Activated CD4-positive, alpha-beta T cell treated with anti-CD3 and anti-CD28 coated beads for 36 hours (primary cell): ENCODE data around the gene NTN1. TPM values are rescaled to one million over a fixed set of nuclear protein-coding genes. Genes with fewer than 3 reads are reported as not detected.

ENCODE experiments used
- ATAC-seq: fragments of 200-7000 bp; cut with Tn5 transposase; one replicate; pipeline ENCODE4 v1.10.0; 2021; ENCODE audit warnings: mild to moderate bottlenecking, moderate library complexity
- CTCF ChIA-PET: fragments of 350-600 bp; sonication (Branson Sonifier 250); formaldehyde crosslinking; loops from one replicate; lab custom pipeline; 2021; ENCODE audit warnings: antibody characterized with exemption; lab: Charles Lee
- POLR2A ChIA-PET: fragments of 350-600 bp; sonication (Branson Sonifier 250); formaldehyde crosslinking; loops from one replicate; lab custom pipeline; 2021; ENCODE audit warnings: antibody characterized with exemption, inconsistent platforms; lab: Charles Lee
- DNase-seq: peaks from one replicate; pipeline ENCODE4 v3.0.0-alpha.2; 2020
- H3K27ac Mint-ChIP-seq: one replicate; pipeline ENCODE4 v1.8.0; 2021; ENCODE audit warnings: mixed read lengths
- H3K27me3 Mint-ChIP-seq: one replicate; pipeline ENCODE4 v1.8.0; 2021; ENCODE audit warnings: mixed read lengths
- H3K36me3 Mint-ChIP-seq: one replicate; pipeline ENCODE4 v1.8.0; 2021; ENCODE audit warnings: low read depth, mixed read lengths
- H3K4me1 Mint-ChIP-seq: one replicate; pipeline ENCODE4 v1.8.0; 2021; ENCODE audit warnings: mixed read lengths
- H3K4me3 Mint-ChIP-seq: one replicate; pipeline ENCODE4 v1.8.0; 2021; ENCODE audit warnings: mild to moderate bottlenecking, moderate library complexity, mixed read lengths
- H3K9me3 Mint-ChIP-seq: one replicate; pipeline ENCODE4 v1.8.0; 2021; ENCODE audit warnings: low read depth, mixed read lengths
- intact Hi-C, 2 experiments: fragments of 100-400 bp; cut with DNase I in 1 of 2; cut with micrococcal nuclease in 1 of 2; formaldehyde crosslinking; loops; one replicate each; pipeline versions ENCODE4 v1.14.2 to v1.15.1; 2022 to 2024; cut with DNase I, micrococcal nuclease
- total RNA-seq, 2 experiments: library from RNA; stranded (reverse); gene quantifications; one replicate each; pipeline ENCODE4 v1.2.3, GENCODE V29; 2021

NTN1 gene
- total RNA-seq, 2 experiments from 2014 or later = 0.60 to 0.71 TPM

GRCh38 chr17:9205520-9206409 is 184.5 kb downstream of the NTN1 start:
- DNase-seq (no peak), ATAC-seq (no peak)
- Mint-ChIP-seq H3K4me3 (no peak overlapping the region), H3K36me3 (no peaks in the 10 kb centered on the region), H3K27ac (no peak overlapping the region), H3K9me3 (no peaks in the 10 kb centered on the region), H3K27me3 (peaks cover 7% of the 10 kb centered on the region), H3K4me1 (peaks cover 4% of the 10 kb centered on the region)
- ChIA-PET POLR2A (no interaction called here), CTCF (interaction anchor here (0.7 kb wide), 2 partner anchors 29 to 697 kb away, joined by 3 read pairs; no protein-coding TSS in a partner anchor)
- intact Hi-C loops = no loop called here

- ATAC-seq (no peak), DNase-seq (no peak)
- H3K27me3 Mint-ChIP-seq = peaks cover 7% of the 10 kb centered on the region
- ChIA-PET CTCF (interaction anchor here (0.7 kb wide), 2 partner anchors 30 to 698 kb away, joined by 3 read pairs; no protein-coding TSS in a partner anchor), POLR2A (no interaction called here)
- intact Hi-C loops = no loop called here
- H3K4me3 Mint-ChIP-seq = no peak overlapping the region
- no peaks in the 10 kb centered on the region for H3K9me3 Mint-ChIP-seq
- no peak overlapping the region for H3K27ac Mint-ChIP-seq
- H3K36me3 Mint-ChIP-seq = no peaks in the 10 kb centered on the region
- H3K4me1 Mint-ChIP-seq = peaks cover 5% of the 10 kb centered on the region
These were observed 185.0 kb downstream of the NTN1 start for GRCh38 chr17:9206410-9206703.

- peaks cover 9% of the 10 kb centered on the region for H3K4me1 Mint-ChIP-seq
- intact Hi-C loops = no loop called here
- H3K27ac Mint-ChIP-seq = no peak overlapping the region
- no peaks in the 10 kb centered on the region for H3K9me3 Mint-ChIP-seq
- POLR2A ChIA-PET = no interaction called here
- ATAC-seq = no peak
- H3K36me3 Mint-ChIP-seq = no peaks in the 10 kb centered on the region
- no peak overlapping the region for H3K4me3 Mint-ChIP-seq
- CTCF ChIA-PET = interaction anchor here (0.7 kb wide), 1 partner anchor 211 kb away, joined by 3 read pairs; no protein-coding TSS in a partner anchor
- peaks cover 7% of the 10 kb centered on the region for H3K27me3 Mint-ChIP-seq
- DNase-seq = no peak
These were observed 185.5 kb downstream of the NTN1 start for GRCh38 chr17:9206741-9207332.

DNA sequence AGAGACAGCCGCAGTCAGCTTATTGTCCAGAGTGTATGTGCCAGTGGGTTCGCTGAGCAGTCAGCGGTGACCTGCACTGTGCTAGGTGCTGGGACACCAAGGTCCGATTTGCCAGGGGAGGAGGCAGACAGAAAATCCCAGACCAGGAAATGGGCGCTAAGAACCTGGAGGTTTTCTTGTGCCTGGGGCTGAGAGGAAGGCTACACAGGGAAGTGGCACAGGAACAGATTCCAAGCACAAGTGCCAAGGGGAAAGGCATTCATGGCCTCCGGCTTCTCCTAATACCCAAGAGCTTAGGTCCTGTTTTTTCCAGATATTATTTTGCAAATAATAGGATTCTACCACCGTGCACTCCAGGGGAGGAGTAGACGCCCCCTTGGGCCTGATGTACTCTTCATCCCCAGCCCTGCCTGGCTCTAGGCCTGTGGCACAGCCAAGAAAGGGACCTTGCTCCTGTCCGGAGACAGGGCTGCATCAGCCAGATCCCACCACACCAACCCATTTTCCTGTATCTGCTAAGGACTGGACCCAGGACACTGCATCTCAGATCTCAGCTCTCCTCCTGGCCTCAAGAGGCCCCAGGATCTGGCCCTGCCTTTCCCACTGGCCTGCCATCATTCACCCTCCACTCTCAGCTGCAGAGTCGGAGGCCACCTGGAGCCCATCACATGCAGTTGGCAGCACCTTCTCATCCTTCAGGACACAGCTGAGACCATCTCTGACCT is 187.2 kb downstream of the NTN1 start:
- POLR2A ChIA-PET = interaction anchor here (0.6 kb wide), 1 partner anchor 105 kb away, joined by 3 read pairs; no protein-coding TSS in a partner anchor
- H3K4me1 Mint-ChIP-seq = peaks cover 9% of the 10 kb centered on the region

DNA sequence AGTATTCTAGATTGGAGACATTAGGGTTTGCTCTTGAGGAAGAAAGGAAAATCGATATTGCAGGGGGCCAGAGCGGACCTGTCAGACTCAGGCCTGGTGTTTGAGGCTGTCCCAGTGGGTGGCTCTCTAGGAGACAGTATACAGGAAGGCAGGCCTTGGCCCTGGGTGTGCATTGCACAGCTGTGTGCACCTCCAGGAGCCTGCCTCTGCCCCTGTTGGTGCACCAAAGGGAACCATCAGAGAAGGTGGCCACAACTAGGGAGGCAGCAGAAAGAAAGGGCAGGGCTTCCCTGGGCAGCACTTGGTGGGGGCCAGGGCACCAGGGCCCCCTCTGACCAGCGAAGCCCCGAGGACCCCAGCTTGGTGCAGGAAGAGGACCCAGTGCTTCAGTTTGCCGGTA is 188.0 kb downstream of the NTN1 start:
- ChIA-PET POLR2A (no interaction called here), CTCF (interaction anchor here (0.5 kb wide), 1 partner anchor 147 kb away, joined by 4 read pairs; no protein-coding TSS in a partner anchor)
- intact Hi-C loops = no loop called here
- Mint-ChIP-seq H3K4me3 (no peak overlapping the region), H3K36me3 (no peaks in the 10 kb centered on the region), H3K27me3 (no peaks in the 10 kb centered on the region), H3K9me3 (no peaks in the 10 kb centered on the region), H3K4me1 (peaks cover 7% of the 10 kb centered on the region), H3K27ac (no peak overlapping the region)
- ATAC-seq (no peak), DNase-seq (no peak)

More for the DNA sequence above, 187.2 kb downstream of the NTN1 start:
- H3K4me3 Mint-ChIP-seq = no peak overlapping the region
- no peak overlapping the region for H3K27ac Mint-ChIP-seq
- H3K27me3 Mint-ChIP-seq = peaks cover 5% of the 10 kb centered on the region
- no peaks in the 10 kb centered on the region for H3K9me3 Mint-ChIP-seq
- ATAC-seq (no peak), DNase-seq (no peak)
- CTCF ChIA-PET = no interaction called here
- intact Hi-C loops = no loop called here
- no peaks in the 10 kb centered on the region for H3K36me3 Mint-ChIP-seq

GRCh38 chr17:9209781-9210370 is 188.6 kb downstream of the NTN1 start:
- POLR2A ChIA-PET = no interaction called here
- Mint-ChIP-seq H3K9me3 (no peaks in the 10 kb centered on the region), H3K4me1 (peaks cover 5% of the 10 kb centered on the region), H3K4me3 (no peak overlapping the region), H3K27me3 (no peaks in the 10 kb centered on the region), H3K36me3 (no peaks in the 10 kb centered on the region), H3K27ac (no peak overlapping the region)
- CTCF ChIA-PET = interaction anchor here (0.5 kb wide), 1 partner anchor 147 kb away, joined by 4 read pairs; no protein-coding TSS in a partner anchor
- ATAC-seq (no peak), DNase-seq (no peak)
- intact Hi-C loops = no loop called here

GRCh38 chr17:9211133-9211765 is 189.9 kb downstream of the NTN1 start:
- no peak overlapping the region for H3K4me3 Mint-ChIP-seq
- H3K27ac Mint-ChIP-seq = no peak overlapping the region
- peaks cover 5% of the 10 kb centered on the region for H3K4me1 Mint-ChIP-seq
- peaks cover 8% of the 10 kb centered on the region for H3K36me3 Mint-ChIP-seq
- ChIA-PET POLR2A (no interaction called here), CTCF (no interaction called here)
- ATAC-seq = no peak
- H3K9me3 Mint-ChIP-seq = peaks cover 12% of the 10 kb centered on the region
- no peak for DNase-seq
- intact Hi-C loops = no loop called here
- no peaks in the 10 kb centered on the region for H3K27me3 Mint-ChIP-seq

- peaks cover 13% of the 10 kb centered on the region for H3K36me3 Mint-ChIP-seq
These were observed 191.3 kb downstream of the NTN1 start for GRCh38 chr17:9212376-9213302.

GRCh38 chr17:9213303-9213640 is 192.0 kb downstream of the NTN1 start:
- Mint-ChIP-seq H3K36me3 (peaks cover 13% of the 10 kb centered on the region), H3K4me1 (peaks cover 5% of the 10 kb centered on the region), H3K27ac (no peak overlapping the region), H3K9me3 (peaks cover 16% of the 10 kb centered on the region), H3K27me3 (no peaks in the 10 kb centered on the region), H3K4me3 (no peak overlapping the region)
- no peak for DNase-seq
- POLR2A ChIA-PET = no interaction called here
- CTCF ChIA-PET = interaction anchor here (0.6 to 0.7 kb wide), 3 partner anchors 12 to 215 kb away, joined by 3 to 4 read pairs (median 3); no protein-coding TSS in a partner anchor
- intact Hi-C loops = no loop called here
- no peak for ATAC-seq

More at GRCh38 chr17:9212376-9213302, 191.3 kb downstream of the NTN1 start:
- DNase-seq (no peak), ATAC-seq (no peak)
- intact Hi-C loops = no loop called here
- Mint-ChIP-seq H3K27me3 (no peaks in the 10 kb centered on the region), H3K9me3 (peaks cover 16% of the 10 kb centered on the region), H3K4me3 (no peak overlapping the region), H3K4me1 (peaks cover 5% of the 10 kb centered on the region), H3K27ac (no peak overlapping the region)
- POLR2A ChIA-PET = no interaction called here
- CTCF ChIA-PET = interaction anchor here (0.6 kb wide), 2 partner anchors 26 to 214 kb away, joined by 3 to 4 read pairs; no protein-coding TSS in a partner anchor

- H3K36me3 Mint-ChIP-seq = peaks cover 13% of the 10 kb centered on the region
- ATAC-seq = no peak
- no peak for DNase-seq
- peaks cover 16% of the 10 kb centered on the region for H3K9me3 Mint-ChIP-seq
- ChIA-PET POLR2A (no interaction called here), CTCF (interaction anchor here (0.8 to 1.3 kb wide), 2 partner anchors 15 to 76 kb away, joined by 3 read pairs; no protein-coding TSS in a partner anchor)
- H3K4me3 Mint-ChIP-seq = no peak overlapping the region
- H3K27ac Mint-ChIP-seq = no peak overlapping the region
- peaks cover 5% of the 10 kb centered on the region for H3K4me1 Mint-ChIP-seq
- H3K27me3 Mint-ChIP-seq = no peaks in the 10 kb centered on the region
- intact Hi-C loops = no loop called here
These were observed 194.2 kb downstream of the NTN1 start for GRCh38 chr17:9215465-9215864.
